ENCODE measurements around the gene LHFPL2. TPM values are rescaled to one million over a fixed set of nuclear protein-coding genes. Genes with fewer than 3 reads are reported as not detected.

The LHFPL2 gene
- total and polyA plus RNA-seq, 7 donors, result 1.1 to 6.4 (median 3.6) TPM

GRCh38 chr5:78614816-78615215 is 33.8 kb downstream of the LHFPL2 start:
- Histone ChIP-seq H3K9me3 (no peaks in the 10 kb centered on the region), H3K27ac (no peak overlapping the region), H3K27me3 (ENCODE audit: insufficient read depth in 3 of 3, low read length in 2 of 3) (no peaks in the 10 kb centered on the region), H3K4me1 (no peaks in the 10 kb centered on the region), H3K36me3 (ENCODE audit: insufficient read depth in 1 of 2, low read depth in 1 of 2) (no peaks in the 10 kb centered on the region), H3K4me3 (no peak overlapping the region)
- DNase-seq, result no peak
- TF ChIP-seq CTCF (IDR thresholded peaks at IDR 0.05), result no peak
- no peak for ATAC-seq
- intact Hi-C loops (cut with DNase I), result no loop called here

- H3K27ac ChIP-seq, result no peak overlapping the region
- no peaks in the 10 kb centered on the region for H3K4me1 ChIP-seq
- 37 to 62% (median 44%) methylated on average over 4 of the region's 4 CpGs for WGBS, 3 donors
- H3K27me3 ChIP-seq (ENCODE audit: insufficient read depth in 3 of 3, low read length in 2 of 3), result no peaks in the 10 kb centered on the region
- no peak for DNase-seq
- intact Hi-C loops (cut with DNase I), result no loop called here
- H3K4me3 ChIP-seq, result no peak overlapping the region
- no peak for TF ChIP-seq CTCF (IDR thresholded peaks at IDR 0.05)
- H3K9me3 ChIP-seq, result no peaks in the 10 kb centered on the region
- no peak for ATAC-seq
- no peaks in the 10 kb centered on the region for H3K36me3 ChIP-seq (ENCODE audit: insufficient read depth in 1 of 2, low read depth in 1 of 2)
Observed at GRCh38 chr5:78613756-78614155, 34.8 kb downstream of the LHFPL2 start.

GRCh38 chr5:78613151-78613533 is 35.4 kb downstream of the LHFPL2 start:
- no peak for TF ChIP-seq CTCF (IDR thresholded peaks at IDR 0.05)
- Histone ChIP-seq H3K4me1 (no peaks in the 10 kb centered on the region), H3K36me3 (ENCODE audit: insufficient read depth in 1 of 2, low read depth in 1 of 2) (no peaks in the 10 kb centered on the region), H3K9me3 (no peaks in the 10 kb centered on the region), H3K27ac (no peak overlapping the region), H3K4me3 (no peak overlapping the region), H3K27me3 (ENCODE audit: insufficient read depth in 3 of 3, low read length in 2 of 3) (no peaks in the 10 kb centered on the region)
- no peak for ATAC-seq
- intact Hi-C loops (cut with DNase I), result no loop called here
- WGBS, 3 donors, result 88 to 94% (median 92%) methylated on average over 2 of the region's 2 CpGs
- no peak for DNase-seq

- Histone ChIP-seq H3K27ac (no peak overlapping the region), H3K9me3 (no peaks in the 10 kb centered on the region), H3K27me3 (ENCODE audit: insufficient read depth in 3 of 3, low read length in 2 of 3) (no peaks in the 10 kb centered on the region), H3K36me3 (ENCODE audit: insufficient read depth in 1 of 2, low read depth in 1 of 2) (no peaks in the 10 kb centered on the region), H3K4me3 (no peak overlapping the region), H3K4me1 (no peaks in the 10 kb centered on the region)
- 68 to 83% (median 72%) methylated on average over 3 of the region's 3 CpGs for WGBS, 3 donors
- intact Hi-C loops (cut with DNase I), result no loop called here
- ATAC-seq, result no peak
- no peak for TF ChIP-seq CTCF (IDR thresholded peaks at IDR 0.05)
- no peak for DNase-seq
Observed at GRCh38 chr5:78612227-78613150, 36.1 kb downstream of the LHFPL2 start.
